Measurements from ENCODE around the gene SYT17. TPM values are rescaled to one million over a fixed set of nuclear protein-coding genes. Genes with fewer than 3 reads are reported as not detected.

SYT17 gene, protein sequence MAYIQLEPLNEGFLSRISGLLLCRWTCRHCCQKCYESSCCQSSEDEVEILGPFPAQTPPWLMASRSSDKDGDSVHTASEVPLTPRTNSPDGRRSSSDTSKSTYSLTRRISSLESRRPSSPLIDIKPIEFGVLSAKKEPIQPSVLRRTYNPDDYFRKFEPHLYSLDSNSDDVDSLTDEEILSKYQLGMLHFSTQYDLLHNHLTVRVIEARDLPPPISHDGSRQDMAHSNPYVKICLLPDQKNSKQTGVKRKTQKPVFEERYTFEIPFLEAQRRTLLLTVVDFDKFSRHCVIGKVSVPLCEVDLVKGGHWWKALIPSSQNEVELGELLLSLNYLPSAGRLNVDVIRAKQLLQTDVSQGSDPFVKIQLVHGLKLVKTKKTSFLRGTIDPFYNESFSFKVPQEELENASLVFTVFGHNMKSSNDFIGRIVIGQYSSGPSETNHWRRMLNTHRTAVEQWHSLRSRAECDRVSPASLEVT
- total RNA-seq (3.1 TPM), polyA plus RNA-seq (ENCODE audit: insufficient read depth in 1 of 8, insufficient read length in 8 of 8, low replicate concordance in 1 of 8) (1 to 10 TPM; 3.7 to 7.1 (median 5.1) TPM)
- long read RNA-seq, donor 1, partial matches to known transcripts, result 0 of 1 reads
- long read RNA-seq, donor 1, other reads (novel, unspliced or antisense), result 0 of 1 reads
- long read RNA-seq, donor 2, result 0 reads
- long read RNA-seq, donor 3, full-length matches to known transcripts, result 1 of 1 reads
- long read RNA-seq, donor 3, partial matches to known transcripts, result 0 of 1 reads
- long read RNA-seq, donor 3, other reads (novel, unspliced or antisense), result 0 of 1 reads
- long read RNA-seq, donor 4, result 0 reads
- long read RNA-seq, donor 5, partial matches to known transcripts, result 7 of 8 reads
- long read RNA-seq, donor 5, other reads (novel, unspliced or antisense), result 0 of 8 reads
- long read RNA-seq, donor 6, full-length matches to known transcripts, result 1 of 1 reads
- long read RNA-seq, donor 6, partial matches to known transcripts, result 0 of 1 reads
- long read RNA-seq, donor 6, other reads (novel, unspliced or antisense), result 0 of 1 reads
- long read RNA-seq, donor 7, partial matches to known transcripts, result 0 of 1 reads
- long read RNA-seq, donor 7, other reads (novel, unspliced or antisense), result 0 of 1 reads
- long read RNA-seq, donor 8, result 0 reads
- long read RNA-seq, donor 9, result 0 reads
- long read RNA-seq, donor 10, result 0 reads
- long read RNA-seq, donor 11, result 0 reads

DNA sequence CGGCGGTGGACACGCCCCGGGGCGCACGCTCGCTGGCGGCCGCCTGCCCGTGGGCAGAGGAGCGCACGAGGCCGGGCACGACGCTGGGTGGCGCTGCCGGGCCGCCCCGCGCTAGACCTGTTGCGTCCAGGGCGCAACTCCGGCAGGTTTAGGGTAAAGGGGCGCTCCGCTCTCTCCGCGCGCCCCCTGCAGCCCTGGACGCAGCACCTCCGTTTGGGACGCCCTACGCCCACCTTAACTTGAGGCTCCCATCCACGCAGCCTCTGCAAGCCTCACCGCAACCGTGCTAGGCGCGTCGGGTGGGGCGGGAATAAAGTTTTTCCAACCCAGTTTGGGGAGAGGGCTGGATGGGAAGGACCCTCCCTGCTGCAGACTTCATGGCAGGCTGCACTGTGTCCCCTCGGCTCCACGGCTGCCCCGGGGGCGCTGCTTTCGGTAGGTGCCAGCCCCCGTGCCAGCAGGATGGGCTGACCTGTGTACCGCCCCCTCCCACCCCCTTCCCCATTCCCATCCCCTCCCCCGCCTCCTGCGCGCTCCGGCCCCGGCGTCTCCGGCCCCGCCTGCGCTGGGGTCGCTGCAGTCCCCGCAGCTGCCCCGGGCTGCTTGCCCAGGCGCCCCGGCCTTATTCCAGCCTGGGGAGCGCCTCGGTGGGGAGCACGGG, at the start of gene SYT17:
Gene SYT17, plus strand, starts transcription at position 531 of the 661 bp plus-strand sequence. CDS start 407 bp downstream, outside the sequence.
- Histone ChIP-seq H3K4me3 (ENCODE audit: low read length) (peak within 1 kb of the TSS; percentile 60), H3K27me3 (ENCODE audit: control insufficient read depth, insufficient read depth, low read length) (peaks cover 11% of the 10 kb centered on the region), H3K36me3 (ENCODE audit: control insufficient read depth, insufficient read depth, low read length) (no peaks in the 10 kb centered on the region), H3K4me1 (ENCODE audit: control insufficient read depth, insufficient read depth, low read length) (peaks cover 13% of the 10 kb centered on the region), H3K9me3 (replicated peaks; ENCODE audit: control insufficient read depth, low read depth, low read length) (no peaks in the 10 kb centered on the region), H3K27ac (ENCODE audit: low read length) (peak within 1 kb of the TSS; percentile 20)
- DNase-seq, result peak; percentile 80
- under 1% methylated on average over 44 of the region's 63 CpGs for WGBS (ENCODE audit: insufficient coverage)

DNA sequence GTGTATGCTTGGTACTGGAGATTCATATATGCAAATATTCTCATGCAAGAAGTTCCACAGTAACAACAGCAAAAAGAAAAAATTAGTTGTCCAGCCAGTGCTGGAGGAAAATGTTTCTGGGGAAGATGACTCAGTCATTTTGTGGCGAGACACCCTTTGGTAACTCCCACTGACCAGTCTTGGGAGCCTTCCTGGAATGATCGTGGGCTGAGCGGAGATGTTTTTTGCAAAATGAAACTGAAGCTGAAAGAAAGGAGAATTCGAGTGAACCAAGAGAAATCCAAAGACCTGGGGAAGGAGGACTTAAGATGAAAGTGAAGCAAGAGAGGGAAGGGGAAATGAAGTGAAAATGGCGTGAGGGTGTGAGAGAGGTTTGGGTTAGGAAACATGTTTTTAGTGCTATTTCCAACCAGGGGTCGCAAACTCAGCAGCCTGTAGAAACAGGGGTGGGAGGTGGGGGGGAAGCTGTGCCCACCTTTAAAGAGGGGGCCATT, 49.1 kb upstream of the SYT17 start:
- Histone ChIP-seq H3K27ac (ENCODE audit: low read length) (peak overlapping the region; percentile 57), H3K4me1 (ENCODE audit: control insufficient read depth, insufficient read depth, low read length) (peaks cover 28% of the 10 kb centered on the region), H3K9me3 (replicated peaks; ENCODE audit: control insufficient read depth, low read depth, low read length) (no peaks in the 10 kb centered on the region), H3K36me3 (ENCODE audit: control insufficient read depth, insufficient read depth, low read length) (peaks cover 28% of the 10 kb centered on the region), H3K27me3 (ENCODE audit: control insufficient read depth, insufficient read depth, low read length) (no peaks in the 10 kb centered on the region), H3K4me3 (ENCODE audit: low read length) (peak overlapping the region; percentile 5)
- 24% methylated on average over 6 of the region's 6 CpGs for WGBS (ENCODE audit: insufficient coverage)
- DNase-seq, result peak; percentile 86

DNA sequence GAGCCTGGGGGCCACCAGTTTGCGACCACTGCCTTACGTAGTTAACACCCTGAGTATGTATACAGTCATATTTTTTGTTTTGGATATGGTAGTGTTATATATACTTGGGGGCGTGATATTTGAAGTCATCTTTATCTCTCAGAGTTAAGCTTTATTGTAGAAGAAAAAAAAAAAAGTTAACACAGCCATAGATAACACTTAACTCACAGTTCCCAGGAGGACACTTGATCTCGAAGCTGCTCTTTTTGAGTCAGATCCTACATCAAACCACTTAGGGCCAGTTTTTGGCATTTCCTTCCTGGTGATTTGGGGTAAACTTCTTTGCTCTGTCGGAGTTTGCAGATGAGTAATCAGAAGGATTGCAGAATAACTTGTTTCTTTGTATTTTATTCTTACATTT, 48.5 kb upstream of the SYT17 start:
- Histone ChIP-seq H3K4me1 (ENCODE audit: control insufficient read depth, insufficient read depth, low read length) (peaks cover 28% of the 10 kb centered on the region), H3K9me3 (replicated peaks; ENCODE audit: control insufficient read depth, low read depth, low read length) (no peaks in the 10 kb centered on the region), H3K27ac (ENCODE audit: low read length) (peak overlapping the region; percentile 57), H3K36me3 (ENCODE audit: control insufficient read depth, insufficient read depth, low read length) (peaks cover 28% of the 10 kb centered on the region), H3K4me3 (ENCODE audit: low read length) (no peak overlapping the region), H3K27me3 (ENCODE audit: control insufficient read depth, insufficient read depth, low read length) (no peaks in the 10 kb centered on the region)
- no peak for DNase-seq
- WGBS (ENCODE audit: insufficient coverage), result no CpG with 5 or more reads among the region's 5 CpGs

DNA sequence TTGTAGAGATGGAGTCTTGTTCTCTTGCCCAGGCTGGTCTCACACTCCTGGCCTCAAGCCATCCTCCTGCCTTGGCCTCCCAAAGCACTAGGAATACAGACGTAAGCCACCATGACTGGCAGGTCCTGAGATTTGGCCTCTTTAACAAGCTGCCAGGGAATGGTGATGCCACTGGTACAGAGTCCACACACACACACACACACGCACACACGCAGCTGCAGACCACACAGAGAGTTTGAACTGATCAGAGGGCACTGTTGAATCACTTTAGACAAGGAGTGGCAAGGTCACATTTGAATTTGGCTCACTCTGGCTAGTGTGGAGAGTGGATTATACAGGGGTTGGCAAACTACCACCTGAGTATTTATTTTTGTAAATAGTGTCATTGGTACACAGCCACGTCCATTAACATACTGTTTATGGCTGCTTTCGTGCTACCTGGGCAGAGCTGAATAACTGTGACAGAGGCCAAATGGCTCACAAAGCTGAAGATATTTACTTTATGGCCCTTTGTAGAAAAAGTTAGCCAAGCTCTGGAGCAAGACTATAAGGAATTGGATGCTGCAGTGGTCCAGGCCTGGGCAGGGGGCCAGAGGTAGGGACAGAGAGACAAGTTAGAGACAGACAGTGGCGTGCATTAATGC, 44.4 kb upstream of the SYT17 start:
- H3K27me3 ChIP-seq (ENCODE audit: control insufficient read depth, insufficient read depth, low read length), result no peaks in the 10 kb centered on the region
- H3K36me3 ChIP-seq (ENCODE audit: control insufficient read depth, insufficient read depth, low read length), result peaks cover 12% of the 10 kb centered on the region
- no peak for DNase-seq
- WGBS (ENCODE audit: insufficient coverage), result 79% methylated on average over 4 of the region's 6 CpGs
- H3K9me3 ChIP-seq (replicated peaks; ENCODE audit: control insufficient read depth, low read depth, low read length), result peaks cover 6% of the 10 kb centered on the region
- H3K4me3 ChIP-seq (ENCODE audit: low read length), result no peak overlapping the region
- H3K27ac ChIP-seq (ENCODE audit: low read length), result no peak overlapping the region
- H3K4me1 ChIP-seq (ENCODE audit: control insufficient read depth, insufficient read depth, low read length), result peaks cover 6% of the 10 kb centered on the region

DNA sequence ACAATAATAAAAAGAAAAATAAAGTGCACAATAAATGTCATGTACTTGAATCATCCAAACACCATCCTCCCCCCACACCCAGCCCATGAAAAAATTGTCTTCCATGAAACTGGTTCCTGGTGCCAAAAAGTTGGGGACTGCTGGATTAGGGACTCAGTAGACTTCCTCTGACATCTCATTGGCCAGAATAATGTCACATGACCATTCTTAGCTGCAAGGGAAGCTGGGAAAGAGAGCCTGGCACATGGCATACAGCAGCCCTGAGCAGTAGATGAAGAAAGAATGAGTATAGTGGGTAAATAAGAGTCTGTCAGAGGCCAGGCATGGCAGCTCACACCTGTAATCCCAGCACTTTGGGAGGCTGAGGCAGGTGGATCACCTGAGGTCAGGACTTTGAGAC, 41.7 kb upstream of the SYT17 start:
- DNase-seq, result no peak
- peaks cover 5% of the 10 kb centered on the region for H3K36me3 ChIP-seq (ENCODE audit: control insufficient read depth, insufficient read depth, low read length)
- H3K27me3 ChIP-seq (ENCODE audit: control insufficient read depth, insufficient read depth, low read length), result no peaks in the 10 kb centered on the region
- H3K9me3 ChIP-seq (replicated peaks; ENCODE audit: control insufficient read depth, low read depth, low read length), result peaks cover 6% of the 10 kb centered on the region
- peaks cover 26% of the 10 kb centered on the region for H3K4me1 ChIP-seq (ENCODE audit: control insufficient read depth, insufficient read depth, low read length)
- no peak overlapping the region for H3K27ac ChIP-seq (ENCODE audit: low read length)
- H3K4me3 ChIP-seq (ENCODE audit: low read length), result no peak overlapping the region

DNA sequence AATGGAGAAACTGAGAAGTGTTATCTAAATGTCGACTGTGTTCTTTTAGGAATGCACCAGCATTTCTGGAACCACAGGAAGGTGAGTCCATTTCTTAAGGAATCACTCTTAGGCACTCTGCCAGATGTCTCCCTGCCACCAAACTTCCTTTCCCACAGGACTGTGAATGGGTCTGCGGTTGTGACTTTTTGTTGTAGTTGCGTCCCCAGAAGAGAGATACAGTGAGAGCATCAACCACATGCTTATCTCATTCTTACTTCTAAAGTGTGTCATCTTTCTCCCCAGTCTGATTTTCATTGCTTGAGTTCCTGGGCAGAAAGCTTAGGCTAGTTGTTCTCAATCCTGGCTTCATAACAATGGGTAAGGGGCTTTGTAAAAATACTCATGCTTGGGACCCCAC, 40.8 kb upstream of the SYT17 start:
- Histone ChIP-seq H3K36me3 (ENCODE audit: control insufficient read depth, insufficient read depth, low read length) (peaks cover 3% of the 10 kb centered on the region), H3K4me3 (ENCODE audit: low read length) (no peak overlapping the region), H3K27me3 (ENCODE audit: control insufficient read depth, insufficient read depth, low read length) (no peaks in the 10 kb centered on the region), H3K4me1 (ENCODE audit: control insufficient read depth, insufficient read depth, low read length) (peaks cover 34% of the 10 kb centered on the region), H3K9me3 (replicated peaks; ENCODE audit: control insufficient read depth, low read depth, low read length) (peaks cover 6% of the 10 kb centered on the region), H3K27ac (ENCODE audit: low read length) (no peak overlapping the region)
- no peak for DNase-seq
- WGBS (ENCODE audit: insufficient coverage), result no CpG with 5 or more reads among the region's 3 CpGs

DNA sequence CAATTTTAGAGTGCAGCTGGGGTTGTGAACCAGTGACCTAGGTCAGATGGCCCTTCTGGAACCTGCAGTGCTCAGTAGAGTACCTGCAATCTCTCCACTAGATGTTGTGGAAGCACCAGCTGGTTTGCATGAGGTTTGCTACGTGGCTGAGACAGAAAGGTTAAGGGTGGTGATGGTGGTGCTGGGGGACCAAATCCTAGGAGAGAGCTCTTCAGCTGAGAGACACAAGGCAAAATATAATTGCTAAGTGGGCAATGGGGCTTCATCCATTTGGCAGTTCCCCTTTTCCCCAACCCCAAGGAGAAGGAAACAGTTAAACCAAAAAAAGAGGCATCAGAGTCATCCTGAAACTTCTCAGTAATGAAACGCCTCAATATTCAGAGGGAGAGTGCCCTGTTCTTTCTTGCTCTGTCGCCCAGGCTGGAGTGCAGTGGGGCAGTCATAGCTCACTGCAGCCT, 40.3 kb upstream of the SYT17 start:
- Histone ChIP-seq H3K9me3 (replicated peaks; ENCODE audit: control insufficient read depth, low read depth, low read length) (peaks cover 6% of the 10 kb centered on the region), H3K27ac (ENCODE audit: low read length) (no peak overlapping the region), H3K36me3 (ENCODE audit: control insufficient read depth, insufficient read depth, low read length) (peaks cover 3% of the 10 kb centered on the region), H3K4me1 (ENCODE audit: control insufficient read depth, insufficient read depth, low read length) (peaks cover 36% of the 10 kb centered on the region), H3K4me3 (ENCODE audit: low read length) (no peak overlapping the region), H3K27me3 (ENCODE audit: control insufficient read depth, insufficient read depth, low read length) (no peaks in the 10 kb centered on the region)
- DNase-seq, result no peak
- WGBS (ENCODE audit: insufficient coverage), result 61% methylated on average over 2 of the region's 3 CpGs

DNA sequence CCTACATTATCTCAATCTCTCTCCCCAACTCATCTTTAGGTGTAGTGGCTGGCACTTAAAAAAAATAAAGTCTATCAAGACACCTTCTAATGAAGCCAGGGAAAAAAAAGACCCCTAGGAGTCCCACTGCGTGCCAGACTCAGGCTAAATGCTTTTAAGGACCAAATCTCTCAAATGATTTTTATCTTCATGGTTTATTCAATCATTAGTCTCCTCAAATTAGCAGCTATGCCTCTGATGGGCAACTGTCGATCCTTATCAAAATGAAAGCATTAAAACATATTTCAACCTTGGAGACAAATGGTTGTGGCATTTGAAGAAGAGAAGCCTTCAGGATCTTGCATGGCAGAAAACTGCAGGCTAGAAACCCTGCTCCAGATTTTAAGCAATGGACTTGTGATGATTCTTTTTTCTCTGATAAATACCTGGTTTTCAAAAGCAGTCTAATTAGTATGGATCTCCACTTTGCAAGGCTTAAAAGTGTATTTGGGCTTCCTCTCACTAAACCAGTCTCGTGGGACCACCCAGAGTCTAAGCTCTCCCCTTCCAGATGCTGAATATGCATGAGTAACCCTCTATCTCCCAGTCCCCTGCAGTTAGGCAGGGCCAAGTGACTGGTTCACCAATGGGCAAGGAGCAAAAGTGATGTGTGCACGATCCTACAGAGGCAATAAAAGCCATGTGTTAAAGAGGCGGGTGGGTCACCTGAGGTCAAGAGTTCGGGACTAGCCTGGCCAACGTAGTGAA, 39.4 kb upstream of the SYT17 start:
- no peak overlapping the region for H3K4me3 ChIP-seq (ENCODE audit: low read length)
- H3K36me3 ChIP-seq (ENCODE audit: control insufficient read depth, insufficient read depth, low read length), result peaks cover 3% of the 10 kb centered on the region
- DNase-seq, result no peak
- H3K4me1 ChIP-seq (ENCODE audit: control insufficient read depth, insufficient read depth, low read length), result peaks cover 36% of the 10 kb centered on the region
- 40% methylated on average over 1 of the region's 7 CpGs for WGBS (ENCODE audit: insufficient coverage)
- H3K9me3 ChIP-seq (replicated peaks; ENCODE audit: control insufficient read depth, low read depth, low read length), result peaks cover 6% of the 10 kb centered on the region
- no peak overlapping the region for H3K27ac ChIP-seq (ENCODE audit: low read length)
- no peaks in the 10 kb centered on the region for H3K27me3 ChIP-seq (ENCODE audit: control insufficient read depth, insufficient read depth, low read length)
